OCI-M2 (cell line): ENCODE data around the gene MED12L.
"Not testable (repeated sequence)": the region's sequence is repeated elsewhere in the genome, so short reads cannot be mapped to it uniquely, and the experiment has no call there.

ENCODE experiments used
- DNase-seq: peaks from one replicate; lab custom pipeline; 2025; ENCODE audit not compliant: unreplicated experiment; lab: John Stamatoyannopoulos, UW

MED12L gene

DNA sequence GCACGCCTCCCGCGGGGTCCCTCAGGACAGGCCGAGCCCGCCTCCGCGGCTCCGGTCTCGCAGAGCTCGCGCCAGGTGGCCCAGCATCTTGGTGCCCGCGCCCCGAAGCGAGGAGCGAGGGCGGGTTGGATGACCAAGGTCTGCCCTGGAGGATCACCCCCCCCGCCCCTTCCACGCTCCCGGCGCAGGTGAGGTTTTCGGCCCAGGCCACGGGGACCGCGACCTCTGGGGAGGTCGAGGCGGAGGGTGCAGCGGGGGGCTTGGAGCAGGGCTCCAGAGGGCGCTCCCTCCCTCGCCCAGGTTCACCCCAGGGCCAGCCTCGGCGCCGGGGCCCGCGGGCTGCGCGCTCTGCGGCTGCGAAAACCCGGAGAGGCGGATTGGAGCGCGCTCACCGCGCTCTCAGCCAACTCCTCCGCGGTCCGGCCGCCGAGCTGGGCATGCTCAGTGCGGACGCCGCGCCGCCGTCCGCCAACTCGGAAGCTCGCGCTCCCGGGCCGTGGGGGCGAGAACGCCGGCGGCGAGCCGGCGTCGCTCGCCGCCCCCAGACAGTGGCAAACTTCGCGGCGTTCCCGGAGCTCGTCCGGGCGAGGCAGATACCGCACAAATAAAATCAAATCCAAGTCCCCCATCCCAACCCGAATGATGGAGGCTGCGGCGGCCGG, at the start of gene MED12L:
TSS of gene MED12L (plus strand) at position 438 of the 662 bp plus-strand sequence. CDS start 1,263 bp downstream, outside the sequence.
- no peak for DNase-seq

- no peak for DNase-seq
Observed at GRCh38 chr3:151037746-151038477, 47.6 kb upstream of the MED12L start.

- DNase-seq, result no peak
Observed at GRCh38 chr3:151044706-151045105, 40.8 kb upstream of the MED12L start.

GRCh38 chr3:151047636-151048035, 37.8 kb upstream of the MED12L start:
- no peak for DNase-seq

DNA sequence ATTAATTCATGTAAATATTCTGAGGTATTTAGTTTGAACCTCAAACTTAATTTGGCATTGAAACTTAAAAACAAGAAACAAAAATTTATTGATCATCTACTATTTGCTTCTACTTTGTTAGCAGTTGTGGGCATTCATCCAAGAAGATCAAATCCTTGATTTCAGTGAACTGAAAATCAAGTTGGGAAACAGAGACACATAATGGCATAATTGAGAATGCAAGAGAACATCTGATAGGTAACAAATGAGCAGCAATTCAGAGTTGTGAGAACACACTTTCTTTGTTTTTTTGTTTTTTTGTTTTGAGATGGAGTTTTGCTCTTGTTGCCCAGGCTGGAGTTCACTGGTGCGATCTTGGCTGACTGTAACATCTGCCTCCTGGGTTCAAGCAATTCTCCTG, 33.9 kb upstream of the MED12L start:
- DNase-seq, result no peak

GRCh38 chr3:151052346-151052745, 33.1 kb upstream of the MED12L start:
- no peak for DNase-seq

GRCh38 chr3:151052756-151053155, 32.7 kb upstream of the MED12L start:
- DNase-seq, result no peak

DNA sequence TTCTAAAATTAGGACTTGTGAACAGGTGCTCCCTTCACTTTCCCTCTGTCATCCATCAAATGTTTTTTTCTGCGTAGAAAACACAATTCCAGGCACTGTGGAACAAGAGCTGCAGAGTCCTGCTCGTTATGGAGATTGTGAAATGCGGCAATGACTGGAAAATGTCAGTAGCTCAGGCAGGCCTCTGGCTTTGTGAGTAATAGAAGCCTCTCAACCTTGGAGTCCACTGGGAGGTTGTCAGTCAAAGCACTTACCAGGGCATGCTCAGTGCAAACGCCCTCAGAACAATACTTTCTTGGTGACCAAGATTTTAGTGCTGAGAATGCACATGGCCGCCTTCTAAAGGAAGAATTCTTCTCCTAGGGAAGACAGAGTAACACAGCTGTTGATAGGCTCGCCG, 26.7 kb upstream of the MED12L start:
- no peak for DNase-seq

- no peak for DNase-seq
Observed at GRCh38 chr3:151062611-151063010, 22.9 kb upstream of the MED12L start.

GRCh38 chr3:151067158-151067557, 18.3 kb upstream of the MED12L start:
- no peak for DNase-seq

DNA sequence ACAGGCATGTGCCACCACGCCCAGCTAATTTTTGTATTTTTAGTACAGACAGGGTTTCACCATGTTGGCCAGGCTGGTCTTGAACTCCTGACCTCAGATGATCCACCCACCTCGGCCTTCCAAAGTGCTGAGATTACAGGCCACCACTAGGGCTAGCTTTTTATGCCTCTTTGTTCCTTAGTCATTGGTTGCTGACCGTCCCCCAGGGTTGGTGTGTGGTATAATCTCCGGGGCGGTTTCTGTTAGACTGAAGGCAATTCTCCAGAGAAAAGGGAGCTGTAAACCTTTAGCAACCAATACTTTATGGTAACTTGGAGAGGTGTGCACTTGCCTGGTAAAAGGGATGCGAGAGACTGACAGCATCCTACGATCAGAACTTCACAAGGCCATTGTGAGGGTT, 12.6 kb upstream of the MED12L start:
- not testable (repeated sequence) for DNase-seq

- DNase-seq, result no peak
Observed at GRCh38 chr3:151074256-151074655, 11.2 kb upstream of the MED12L start.

GRCh38 chr3:151075869-151076562, 9.4 kb upstream of the MED12L start:
- no peak for DNase-seq

DNA sequence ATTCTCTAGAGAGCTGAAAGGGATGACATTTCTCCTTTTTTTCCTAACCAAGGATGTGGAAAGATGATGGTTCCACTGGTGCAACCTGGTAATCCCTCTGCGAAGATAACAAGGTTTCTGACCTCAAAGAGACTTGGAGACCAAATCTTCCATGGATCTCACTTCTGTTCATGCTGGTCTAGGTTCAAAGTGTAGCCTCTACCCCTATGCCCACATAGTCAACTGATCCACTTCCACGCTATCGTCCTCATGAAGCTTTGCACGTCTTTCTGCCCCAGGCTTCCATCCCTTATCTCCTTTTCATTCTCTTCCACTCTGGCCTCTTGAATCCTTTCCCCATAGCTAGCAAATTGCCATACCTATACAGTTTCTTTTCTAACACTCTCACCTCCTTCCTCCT, 8.8 kb upstream of the MED12L start:
- no peak for DNase-seq

DNA sequence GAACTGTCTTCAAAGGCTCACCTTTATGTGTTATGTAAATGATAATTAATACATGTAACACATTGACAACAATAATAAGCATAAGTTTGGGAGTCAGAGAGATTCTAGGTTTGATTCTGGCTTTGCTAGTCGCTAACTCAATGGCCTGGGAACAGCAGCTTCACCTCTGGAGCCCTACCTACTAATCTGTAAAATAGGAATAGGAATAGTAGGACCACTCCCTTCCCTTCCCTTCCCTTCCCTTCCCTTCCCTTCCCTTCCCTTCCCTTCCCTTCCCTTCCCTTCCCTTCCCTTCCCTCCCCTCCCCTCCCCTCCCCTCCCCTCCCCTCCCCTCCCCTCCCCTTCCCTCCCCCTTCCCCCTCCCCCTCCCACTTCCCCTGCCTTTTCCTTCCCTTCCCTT, 4.4 kb upstream of the MED12L start:
- DNase-seq, result not testable (repeated sequence)

DNA sequence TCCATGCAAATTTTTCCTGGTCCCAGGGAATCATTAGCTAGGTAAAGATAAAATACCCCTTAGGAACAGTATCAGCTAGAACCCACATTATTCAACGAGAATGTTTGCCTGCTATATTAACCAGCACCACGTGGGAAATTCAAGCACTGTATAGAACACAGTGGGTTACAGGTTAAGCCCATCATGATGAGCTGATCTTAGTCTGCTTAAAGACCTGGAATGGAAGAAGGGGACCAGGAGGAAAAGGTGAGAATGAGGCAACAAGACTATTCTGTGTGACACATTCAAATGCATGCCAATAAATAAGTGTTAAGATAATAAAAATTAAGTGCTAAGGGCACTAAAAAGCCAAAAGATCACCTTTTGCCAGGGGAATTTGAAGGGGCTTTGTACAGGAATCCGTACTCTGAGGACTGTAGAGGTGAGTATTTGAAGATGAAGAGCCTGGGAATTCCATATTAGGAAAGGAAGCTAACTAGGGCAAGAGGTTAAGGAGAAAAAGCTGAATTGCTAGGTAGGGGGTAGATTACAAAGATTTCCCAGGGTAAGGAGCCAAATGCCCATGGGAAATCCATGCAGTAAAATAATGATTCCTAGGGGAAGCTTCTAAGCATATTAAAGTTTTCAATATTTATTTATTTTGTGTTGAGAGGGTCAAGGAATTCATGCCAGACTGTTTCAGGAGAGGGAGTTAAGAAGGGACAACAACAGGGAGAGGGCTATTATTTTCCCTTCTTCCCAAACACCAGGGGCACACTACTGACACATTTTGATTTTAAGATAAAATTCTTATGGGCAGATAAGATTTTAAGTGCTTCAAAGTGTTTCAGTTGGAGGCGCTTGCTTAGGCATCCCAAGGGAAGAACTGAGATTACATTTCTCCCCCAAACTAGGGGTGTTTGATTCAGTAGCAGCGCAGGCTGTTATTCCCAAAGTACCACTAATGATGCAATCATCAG, 2.3 kb upstream of the MED12L start:
- DNase-seq, result no peak

DNA sequence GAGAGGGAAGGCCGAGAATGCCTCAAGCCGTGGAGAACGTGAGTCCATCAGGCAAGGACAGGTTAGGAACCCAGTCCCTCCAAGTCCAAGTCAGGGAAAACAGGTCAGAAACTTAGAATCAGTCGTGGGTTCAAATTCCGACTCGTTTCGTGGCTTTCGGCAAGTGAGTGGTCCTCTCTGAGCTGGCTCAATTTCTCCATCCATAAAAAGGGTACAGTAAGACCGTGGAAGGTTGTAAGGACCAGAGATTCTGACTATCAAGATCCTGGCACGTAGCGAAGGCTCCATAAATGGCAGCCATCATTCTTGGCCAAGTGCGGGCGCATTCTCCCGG, 604 bp upstream of the MED12L start:
- no peak for DNase-seq

DNA sequence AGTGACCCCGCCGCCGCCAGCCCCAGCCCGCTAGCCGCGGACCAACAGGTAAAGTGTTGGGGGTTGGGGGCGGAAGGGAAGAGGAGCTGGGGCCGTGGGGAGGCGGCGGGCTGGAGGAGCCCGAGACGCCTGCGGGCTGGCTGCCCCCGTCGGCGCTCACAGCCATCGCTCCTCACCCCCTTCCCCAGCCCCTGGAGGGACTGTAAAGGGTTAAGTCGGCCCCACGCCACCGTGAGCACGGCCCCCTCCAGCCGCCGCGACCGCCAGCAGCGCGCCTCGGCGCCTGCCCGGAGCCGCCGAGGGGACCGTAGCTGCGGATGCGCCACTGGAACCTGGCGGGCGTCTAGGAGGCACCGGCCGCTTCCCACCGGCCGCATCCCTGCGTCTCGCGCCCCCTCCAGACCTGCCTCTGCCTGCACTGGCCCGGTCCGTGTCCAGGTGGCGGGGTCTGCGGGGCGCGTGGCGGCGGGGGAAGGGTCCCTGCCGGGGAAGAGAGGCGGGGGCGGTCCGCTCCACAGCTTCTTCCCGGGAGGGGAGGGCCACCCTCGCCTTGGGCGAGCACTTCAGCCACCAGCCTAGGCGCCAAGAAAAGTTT, 522 bp downstream of the MED12L start:
- DNase-seq, result no peak

DNA sequence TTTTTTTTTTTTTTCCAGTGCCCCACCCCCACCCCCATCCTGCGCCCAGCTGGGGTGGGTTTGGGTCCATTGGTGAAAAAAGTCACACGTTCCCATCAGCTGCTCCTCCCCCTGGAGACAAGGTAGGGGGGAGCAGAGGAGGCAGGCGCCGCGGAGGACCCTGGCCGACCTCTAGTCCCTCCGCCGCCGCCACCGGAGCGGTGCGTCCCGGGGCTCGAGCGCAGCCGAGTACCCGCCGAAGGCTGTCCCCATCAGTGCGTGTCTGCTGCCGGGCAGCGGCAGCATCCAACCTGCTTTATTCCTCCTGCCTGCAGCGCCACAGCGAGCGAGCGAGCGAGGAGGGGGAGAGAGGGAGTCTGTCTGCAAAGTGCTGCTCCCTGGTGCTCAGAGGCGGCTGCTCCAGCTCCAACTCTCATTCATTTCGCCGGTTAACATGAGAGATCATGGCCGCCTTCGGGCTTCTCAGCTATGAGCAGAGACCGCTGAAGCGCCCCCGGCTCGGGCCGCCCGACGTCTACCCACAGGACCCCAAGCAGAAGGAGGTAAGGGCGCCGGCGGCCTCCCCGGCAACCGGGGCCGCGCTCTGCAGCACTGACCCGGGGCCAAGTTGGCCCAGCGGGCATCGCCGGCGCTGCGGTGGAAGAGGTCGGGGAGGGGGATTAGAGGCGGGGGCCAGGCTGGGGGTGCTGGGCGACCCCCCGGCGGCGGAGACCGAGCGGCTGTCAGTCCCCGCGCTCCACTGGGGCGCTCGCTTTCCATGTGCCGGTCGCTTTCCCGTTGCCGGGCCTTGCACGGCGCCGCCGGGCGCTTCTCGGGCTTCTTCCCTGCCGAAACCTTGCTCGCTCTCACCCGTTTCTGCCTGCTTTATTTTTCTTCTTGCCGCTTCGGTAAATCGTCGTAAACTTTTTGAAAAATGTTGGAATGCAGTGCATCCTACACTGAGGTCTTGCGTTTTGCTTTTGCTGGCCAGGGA, 1.3 kb downstream of the MED12L start:
- no peak for DNase-seq

- DNase-seq, result no peak
Observed at GRCh38 chr3:151087648-151088047, 2.2 kb downstream of the MED12L start.
